Cerebellar cortex (tissue), 1 donor: ENCODE measurements around the gene PIGH.
"Not testable (repeated sequence)": the region's sequence is repeated elsewhere in the genome, so short reads cannot be mapped to it uniquely, and the experiment has no call there.

Source experiments
- DNase-seq: peaks from one replicate; pipeline ENCODE4 v3.0.0-alpha.2; 2015; ENCODE audit warnings: low spot score

The PIGH gene

DNA sequence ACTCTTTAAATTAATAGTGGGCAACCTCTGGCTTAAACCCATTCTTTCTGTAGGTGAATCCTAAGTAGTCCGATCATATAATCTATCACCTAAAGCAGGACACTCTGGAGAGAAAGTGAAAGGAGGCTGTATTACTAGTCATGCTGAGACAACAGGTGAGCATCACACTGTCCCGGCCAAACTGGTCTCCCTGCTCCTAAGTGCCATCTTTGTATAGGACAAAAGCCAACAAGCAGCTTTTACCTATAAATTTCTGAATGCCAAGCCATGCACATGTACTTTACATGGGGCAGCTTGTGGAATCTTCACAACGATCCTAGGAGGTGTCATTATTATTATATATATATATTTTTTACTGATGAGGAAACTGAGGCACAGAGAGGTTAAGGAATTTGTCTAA, 48.9 kb downstream of the PIGH start:
- no peak for DNase-seq

- DNase-seq = no peak
These were observed 50.3 kb downstream of the PIGH start for GRCh38 chr14:67549734-67550133.

DNA sequence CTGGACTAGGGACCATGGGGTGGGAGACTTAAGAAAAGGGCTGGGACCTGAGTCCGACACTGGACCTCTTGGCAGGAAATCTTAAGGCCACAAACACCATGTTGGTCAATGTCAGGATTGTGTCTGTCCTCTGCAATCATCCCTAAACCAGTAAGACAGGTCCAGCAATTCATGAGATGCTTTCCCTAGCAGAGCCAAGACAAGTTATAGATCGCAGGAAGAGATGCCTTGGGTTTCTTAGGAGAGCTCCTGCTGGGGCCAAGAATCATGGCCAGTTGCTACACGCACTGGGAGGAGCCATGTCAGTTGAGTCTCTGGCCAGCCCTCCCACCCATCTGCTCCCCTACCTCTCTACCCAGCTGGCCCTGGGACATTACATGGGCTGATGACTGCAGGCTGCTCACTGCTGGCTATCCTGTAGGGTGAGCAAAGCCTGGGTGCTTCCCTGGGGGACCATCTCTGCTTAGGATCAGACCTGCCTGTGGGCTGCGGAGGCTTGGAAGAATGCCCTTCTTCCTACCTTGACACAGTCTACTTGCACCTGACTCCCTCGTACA, 52.8 kb downstream of the PIGH start:
- no peak for DNase-seq

- DNase-seq = no peak
These were observed 55.5 kb downstream of the PIGH start for GRCh38 chr14:67544590-67544989.

GRCh38 chr14:67542620-67543019, 57.4 kb downstream of the PIGH start:
- not testable (repeated sequence) for DNase-seq

DNA sequence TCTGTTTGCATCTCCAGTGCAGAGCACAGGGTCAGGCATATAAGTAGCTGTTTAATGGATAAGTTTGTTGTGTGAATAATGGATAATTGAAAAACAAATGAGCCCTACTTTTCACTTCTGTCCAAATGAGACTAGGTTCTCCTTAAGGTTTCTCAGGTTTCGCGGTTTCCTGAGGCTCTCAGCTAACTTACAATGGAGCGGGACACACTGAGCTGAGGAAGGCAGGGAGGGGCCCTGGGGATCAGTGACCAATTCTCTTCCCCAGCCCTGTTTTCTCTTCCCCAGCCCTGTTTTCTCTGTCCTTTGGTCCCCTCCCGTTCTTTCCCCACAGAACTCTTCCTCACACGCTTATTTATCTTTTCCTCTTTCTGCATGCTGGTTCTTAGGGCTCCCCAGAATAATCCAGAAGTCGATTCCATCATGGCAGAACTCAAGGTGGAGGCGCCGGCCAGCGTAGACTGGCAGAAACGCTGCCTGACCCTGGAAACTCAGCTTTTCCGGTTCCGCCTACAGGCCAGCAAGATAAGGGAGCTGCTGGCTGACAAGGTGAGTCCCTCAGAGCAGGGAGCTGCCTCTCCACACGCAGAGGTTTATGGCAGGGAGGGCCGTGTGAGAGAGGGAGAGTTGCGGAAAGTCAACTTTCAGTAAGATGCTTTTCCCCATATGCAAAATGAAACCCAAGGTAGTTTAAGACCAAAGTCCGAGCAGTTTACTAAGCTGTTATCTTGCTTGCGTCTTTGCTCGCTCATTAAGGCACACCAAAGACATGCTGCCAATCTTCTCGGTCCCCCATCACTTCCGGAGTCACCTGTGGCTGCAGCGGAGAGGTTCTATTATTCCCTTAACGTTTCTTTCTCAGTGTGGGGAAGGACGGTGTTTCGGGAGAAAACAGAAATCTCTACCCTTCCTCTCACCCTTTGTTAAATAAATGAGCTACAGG, 58.4 kb downstream of the PIGH start:
- DNase-seq = no peak
